Measurements from ENCODE around the gene DCLK2.
"Not testable (repeated sequence)": the region's sequence is repeated elsewhere in the genome, so short reads cannot be mapped to it uniquely, and the experiment has no call there.

Gene DCLK2

DNA sequence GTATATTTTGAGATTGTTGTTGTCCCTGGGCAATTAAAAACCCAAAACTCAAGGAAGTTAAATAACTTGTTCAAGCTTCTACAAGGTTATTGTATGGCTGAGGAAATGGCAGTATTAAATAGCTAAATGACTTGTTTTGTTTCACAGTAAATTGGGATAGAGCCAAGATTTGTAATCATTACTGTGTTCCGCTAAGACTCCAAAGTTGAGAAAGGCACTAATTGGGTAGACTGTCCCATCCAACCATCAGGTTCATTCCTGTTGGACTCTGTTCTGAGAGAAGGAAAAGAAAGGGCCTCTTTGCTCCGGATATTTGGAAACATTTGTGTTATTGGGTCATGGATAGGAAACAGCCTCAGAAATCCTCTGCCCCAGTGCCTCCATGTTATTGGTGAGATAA lies 82.2 kb downstream of the DCLK2 start:
- no peaks in the 10 kb centered on the region for H3K27me3 ChIP-seq (ENCODE audit: insufficient read depth, low read depth)

DNA sequence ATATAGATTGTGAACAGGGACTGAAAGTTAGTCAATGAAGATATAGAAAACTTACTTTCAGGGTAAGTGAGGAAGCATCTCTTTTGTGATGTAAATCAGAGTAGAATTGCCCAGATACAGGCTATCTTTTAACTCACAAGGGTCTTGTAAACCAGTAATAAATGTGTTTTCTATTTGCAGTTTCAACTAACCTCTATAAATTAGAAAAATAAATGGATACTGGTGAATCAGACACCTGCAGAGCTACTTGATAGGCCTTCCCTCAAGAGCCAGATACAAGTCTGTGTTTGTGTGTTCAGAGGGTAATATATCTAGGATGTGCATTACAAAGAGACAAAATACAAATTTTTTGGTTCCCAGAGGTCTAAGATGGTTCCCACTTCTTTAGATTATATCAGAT lies 82.9 kb downstream of the DCLK2 start:
- TF ChIP-seq, protein P1, sequence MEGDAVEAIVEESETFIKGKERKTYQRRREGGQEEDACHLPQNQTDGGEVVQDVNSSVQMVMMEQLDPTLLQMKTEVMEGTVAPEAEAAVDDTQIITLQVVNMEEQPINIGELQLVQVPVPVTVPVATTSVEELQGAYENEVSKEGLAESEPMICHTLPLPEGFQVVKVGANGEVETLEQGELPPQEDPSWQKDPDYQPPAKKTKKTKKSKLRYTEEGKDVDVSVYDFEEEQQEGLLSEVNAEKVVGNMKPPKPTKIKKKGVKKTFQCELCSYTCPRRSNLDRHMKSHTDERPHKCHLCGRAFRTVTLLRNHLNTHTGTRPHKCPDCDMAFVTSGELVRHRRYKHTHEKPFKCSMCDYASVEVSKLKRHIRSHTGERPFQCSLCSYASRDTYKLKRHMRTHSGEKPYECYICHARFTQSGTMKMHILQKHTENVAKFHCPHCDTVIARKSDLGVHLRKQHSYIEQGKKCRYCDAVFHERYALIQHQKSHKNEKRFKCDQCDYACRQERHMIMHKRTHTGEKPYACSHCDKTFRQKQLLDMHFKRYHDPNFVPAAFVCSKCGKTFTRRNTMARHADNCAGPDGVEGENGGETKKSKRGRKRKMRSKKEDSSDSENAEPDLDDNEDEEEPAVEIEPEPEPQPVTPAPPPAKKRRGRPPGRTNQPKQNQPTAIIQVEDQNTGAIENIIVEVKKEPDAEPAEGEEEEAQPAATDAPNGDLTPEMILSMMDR (conservative IDR thresholded peaks at IDR 0.05; ENCODE audit: low read depth, low read length) = no peak

More for the DNA sequence above, 82.2 kb downstream of the DCLK2 start:
- no peaks in the 10 kb centered on the region for H4K20me1 ChIP-seq (ENCODE audit: insufficient read depth)
- H3K27ac ChIP-seq = no peak overlapping the region
- H3K4me3 ChIP-seq (IDR thresholded peaks at IDR 0.05; ENCODE audit: insufficient read depth, low read depth, low read length) = no peak overlapping the region
- H3K9ac ChIP-seq = no peak overlapping the region
- no peaks in the 10 kb centered on the region for H3K36me3 ChIP-seq (ENCODE audit: insufficient read depth)
- H3K4me2 ChIP-seq = no peak overlapping the region
- TF ChIP-seq, protein P1 (conservative IDR thresholded peaks at IDR 0.05; ENCODE audit: low read depth, low read length) = no peak
- H2AFZ ChIP-seq (ENCODE audit: low read depth) = no peak overlapping the region
- no peaks in the 10 kb centered on the region for H3K79me2 ChIP-seq (ENCODE audit: insufficient read depth, low read depth)
- peaks cover 10% of the 10 kb centered on the region for H3K4me1 ChIP-seq (ENCODE audit: low read depth, poor library complexity, severe bottlenecking)

DNA sequence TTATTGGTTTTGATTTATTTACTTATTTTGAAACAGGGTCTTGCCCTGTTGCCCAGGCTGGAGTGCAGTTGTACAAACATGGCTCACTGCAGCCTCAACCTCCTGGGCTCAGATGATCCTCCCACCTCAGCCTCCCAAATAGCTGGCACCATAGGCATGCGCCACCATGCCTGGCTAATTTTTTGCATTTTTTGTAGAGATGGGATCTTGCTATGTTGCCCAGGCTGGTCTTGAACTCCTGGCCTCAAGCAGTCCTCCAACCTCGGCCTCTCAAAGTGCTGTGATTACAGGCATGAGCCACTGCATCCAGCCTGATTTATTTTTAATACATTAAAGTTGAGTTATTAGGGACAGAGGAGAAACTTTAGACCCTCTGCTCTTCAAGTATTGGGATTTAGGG lies 83.8 kb downstream of the DCLK2 start:
- H3K4me3 ChIP-seq (IDR thresholded peaks at IDR 0.05; ENCODE audit: insufficient read depth, low read depth, low read length); H3K27ac ChIP-seq; H3K4me1 ChIP-seq (ENCODE audit: low read depth, poor library complexity, severe bottlenecking); H4K20me1 ChIP-seq (ENCODE audit: insufficient read depth); H3K9ac ChIP-seq; H3K27me3 ChIP-seq (ENCODE audit: insufficient read depth, low read depth); H2AFZ ChIP-seq (ENCODE audit: low read depth); H3K36me3 ChIP-seq (ENCODE audit: insufficient read depth); H3K79me2 ChIP-seq (ENCODE audit: insufficient read depth, low read depth); H3K4me2 ChIP-seq: not testable (repeated sequence)

More for the DNA sequence above, 82.9 kb downstream of the DCLK2 start:
- Histone ChIP-seq H3K36me3 (ENCODE audit: insufficient read depth) (no peaks in the 10 kb centered on the region), H4K20me1 (ENCODE audit: insufficient read depth) (no peaks in the 10 kb centered on the region), H3K4me3 (IDR thresholded peaks at IDR 0.05; ENCODE audit: insufficient read depth, low read depth, low read length) (no peak overlapping the region), H3K9ac (no peak overlapping the region), H3K4me2 (no peak overlapping the region), H2AFZ (ENCODE audit: low read depth) (no peak overlapping the region), H3K79me2 (ENCODE audit: insufficient read depth, low read depth) (no peaks in the 10 kb centered on the region), H3K4me1 (ENCODE audit: low read depth, poor library complexity, severe bottlenecking) (peaks cover 10% of the 10 kb centered on the region), H3K27me3 (ENCODE audit: insufficient read depth, low read depth) (no peaks in the 10 kb centered on the region), H3K27ac (no peak overlapping the region)

DNA sequence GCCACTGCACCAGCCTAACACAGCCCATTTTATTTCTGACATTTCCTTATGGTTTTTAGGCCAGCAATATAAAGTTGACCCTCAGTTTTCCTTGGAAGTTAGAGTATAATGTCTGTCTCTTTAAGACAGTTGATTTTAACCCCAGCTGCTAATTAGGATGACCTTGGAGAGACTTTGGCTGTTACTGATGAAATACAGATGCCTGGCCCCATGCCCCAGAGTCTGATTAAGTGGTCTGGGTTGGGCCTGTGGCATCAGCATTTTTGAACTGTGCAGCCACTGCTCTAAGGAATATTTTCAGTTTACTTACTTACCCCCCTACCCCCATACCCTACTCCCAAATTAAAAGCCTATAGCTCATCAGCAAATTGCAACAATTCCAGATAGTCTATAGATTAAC lies 85.8 kb downstream of the DCLK2 start:
- H4K20me1 ChIP-seq (ENCODE audit: insufficient read depth) = no peaks in the 10 kb centered on the region
- TF ChIP-seq, protein P1 (conservative IDR thresholded peaks at IDR 0.05; ENCODE audit: low read depth, low read length) = no peak
- H3K9ac ChIP-seq = no peak overlapping the region
- H3K79me2 ChIP-seq (ENCODE audit: insufficient read depth, low read depth) = no peaks in the 10 kb centered on the region
- no peak overlapping the region for H2AFZ ChIP-seq (ENCODE audit: low read depth)
- no peaks in the 10 kb centered on the region for H3K27me3 ChIP-seq (ENCODE audit: insufficient read depth, low read depth)
- peaks cover 10% of the 10 kb centered on the region for H3K4me1 ChIP-seq (ENCODE audit: low read depth, poor library complexity, severe bottlenecking)
- H3K4me3 ChIP-seq (IDR thresholded peaks at IDR 0.05; ENCODE audit: insufficient read depth, low read depth, low read length) = no peak overlapping the region
- no peaks in the 10 kb centered on the region for H3K36me3 ChIP-seq (ENCODE audit: insufficient read depth)
- H3K4me2 ChIP-seq = no peak overlapping the region
- H3K27ac ChIP-seq = no peak overlapping the region

DNA sequence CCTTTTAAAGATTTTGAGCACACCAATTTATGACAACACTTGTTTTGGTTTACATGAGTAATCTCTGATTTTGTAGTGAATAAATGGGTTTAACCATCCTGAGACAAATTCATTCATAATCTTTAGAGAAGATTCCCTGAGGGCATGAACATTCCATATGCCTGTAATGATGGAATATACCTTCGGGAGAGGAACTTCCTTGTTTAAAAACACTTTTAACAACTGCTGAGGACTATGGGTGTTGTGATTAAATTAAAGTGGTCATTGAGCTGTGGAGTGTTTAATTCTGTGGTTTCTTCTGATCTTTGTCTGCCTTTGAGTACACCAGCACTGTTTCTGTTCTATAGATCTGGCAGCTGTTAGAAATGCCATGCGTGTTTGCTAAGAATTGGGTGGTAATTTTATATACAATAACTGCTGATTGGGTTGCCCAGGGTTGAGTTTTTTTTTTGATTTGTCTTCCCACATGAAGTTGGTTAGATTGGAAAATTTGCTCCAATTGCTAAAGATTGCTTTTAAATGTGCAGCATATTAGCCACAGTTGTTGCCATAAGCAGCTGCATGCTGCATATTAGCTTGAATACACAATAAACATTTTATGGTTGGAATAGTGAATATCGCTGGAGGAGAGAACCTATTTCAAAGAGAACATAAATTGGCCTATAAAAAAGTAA lies 86.8 kb downstream of the DCLK2 start:
- no peak overlapping the region for H3K27ac ChIP-seq
- H4K20me1 ChIP-seq (ENCODE audit: insufficient read depth) = no peaks in the 10 kb centered on the region
- no peak overlapping the region for H2AFZ ChIP-seq (ENCODE audit: low read depth)
- no peak overlapping the region for H3K4me3 ChIP-seq (IDR thresholded peaks at IDR 0.05; ENCODE audit: insufficient read depth, low read depth, low read length)
- TF ChIP-seq, protein P1 (conservative IDR thresholded peaks at IDR 0.05; ENCODE audit: low read depth, low read length) = no peak
- H3K36me3 ChIP-seq (ENCODE audit: insufficient read depth) = no peaks in the 10 kb centered on the region
- H3K27me3 ChIP-seq (ENCODE audit: insufficient read depth, low read depth) = no peaks in the 10 kb centered on the region
- H3K9ac ChIP-seq = no peak overlapping the region
- no peak overlapping the region for H3K4me2 ChIP-seq
- H3K79me2 ChIP-seq (ENCODE audit: insufficient read depth, low read depth) = no peaks in the 10 kb centered on the region
- H3K4me1 ChIP-seq (ENCODE audit: low read depth, poor library complexity, severe bottlenecking) = peaks cover 7% of the 10 kb centered on the region
